GM19467 (cell line): ENCODE measurements around the gene SPATA9.

ENCODE experiments used
- ATAC-seq: cut with Tn5 transposase; IDR thresholded peaks from one replicate; pipeline ENCODE4 v1.9.1; 2021; ENCODE audit warnings: mild to moderate bottlenecking, moderate library complexity; ENCODE audit not compliant: unreplicated experiment

The SPATA9 gene, protein sequence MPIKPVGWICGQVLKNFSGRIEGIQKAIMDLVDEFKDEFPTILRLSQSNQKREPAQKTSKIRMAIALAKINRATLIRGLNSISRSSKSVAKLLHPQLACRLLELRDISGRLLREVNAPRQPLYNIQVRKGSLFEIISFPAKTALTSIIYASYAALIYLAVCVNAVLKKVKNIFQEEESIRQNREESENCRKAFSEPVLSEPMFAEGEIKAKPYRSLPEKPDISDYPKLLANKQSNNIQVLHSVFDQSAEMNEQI

GRCh38 chr5:95682891-95683290 is at the start of gene SPATA9:
SPATA9 (minus strand) TSS chr5:95682991; CDS start chr5:95682854, 137 bp downstream.
- no peak for ATAC-seq

GRCh38 chr5:95731571-95732554 is 49.1 kb upstream of the SPATA9 start:
- ATAC-seq: peak; percentile 20

DNA sequence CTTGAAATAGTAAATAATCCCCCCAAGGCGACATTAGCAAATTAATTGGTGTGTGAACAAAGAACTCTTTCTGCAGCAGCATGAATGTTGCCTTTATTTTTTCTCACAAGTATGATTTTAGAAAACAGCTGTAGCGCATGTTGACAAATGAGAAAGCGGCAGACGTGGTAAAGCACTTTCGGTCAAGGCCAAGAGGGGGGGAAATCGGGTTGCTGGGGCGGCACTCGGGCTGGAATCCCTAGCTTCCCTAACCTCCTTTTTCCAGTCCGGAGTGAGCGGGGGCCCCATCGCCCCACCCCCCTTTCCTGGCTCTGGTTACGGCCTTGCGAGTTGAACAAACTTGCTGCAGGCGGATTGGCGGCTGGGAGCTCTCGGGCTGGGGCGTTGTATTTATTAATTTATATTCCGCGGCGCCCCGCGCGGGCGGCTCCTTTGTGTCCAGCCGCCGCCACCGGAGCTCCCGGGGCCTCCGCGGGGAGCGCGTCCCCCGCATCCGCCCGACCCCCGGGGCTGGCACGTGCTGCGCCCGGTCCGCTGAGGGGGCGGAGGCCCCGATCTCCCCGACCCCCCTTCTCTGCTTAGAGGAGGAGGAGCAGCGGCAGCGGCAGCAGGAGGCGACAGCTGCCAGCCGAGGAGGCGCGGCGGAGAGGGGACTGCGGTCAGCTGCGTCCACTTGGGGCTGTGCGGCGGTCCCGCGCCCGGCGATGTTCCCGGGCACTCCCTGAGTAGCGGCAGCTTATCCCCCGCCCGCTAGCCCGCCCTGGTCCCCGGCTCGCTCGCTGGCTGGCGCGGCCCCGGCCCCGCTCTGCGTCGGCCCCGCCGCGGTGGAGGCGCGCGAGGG is 48.2 kb upstream of the SPATA9 start, which contains the start of gene RHOBTB3:
Gene RHOBTB3 (plus strand): TSS at position 607 of the 841 bp plus-strand sequence. CDS start 347 bp downstream, outside the sequence.
- peak; percentile 36 for ATAC-seq

DNA sequence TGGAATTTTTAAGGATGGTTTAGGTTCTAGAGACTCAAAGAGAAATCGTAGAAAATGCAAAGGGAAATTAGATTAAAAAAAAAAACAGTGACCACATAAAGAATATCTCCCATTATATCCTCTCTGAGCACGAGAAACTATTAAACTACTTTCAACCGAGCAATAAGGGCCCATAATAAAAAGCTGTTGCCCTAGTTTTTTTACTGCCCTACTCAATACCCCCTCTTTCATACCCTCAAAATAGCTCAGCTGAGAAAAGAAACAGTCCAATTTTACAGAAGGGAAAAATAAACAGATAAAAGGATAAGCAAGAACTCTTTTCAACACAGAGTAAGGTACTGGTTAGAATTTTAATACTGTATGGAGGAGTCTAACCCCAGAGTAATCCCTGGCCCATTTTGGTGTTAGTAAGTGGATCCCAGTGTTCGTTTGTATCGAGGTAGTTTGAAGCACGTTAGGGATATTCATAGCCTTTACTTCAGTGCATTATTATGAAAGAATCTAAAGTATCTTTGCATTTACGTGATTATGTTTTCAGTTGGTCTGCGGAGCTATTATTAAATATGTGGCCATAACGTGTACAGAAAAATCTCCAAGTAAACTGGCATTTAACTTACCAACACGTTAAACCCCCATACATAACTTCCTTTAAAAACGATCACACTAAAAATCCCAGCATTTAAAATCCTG is 47.4 kb upstream of the SPATA9 start:
- ATAC-seq: no peak

DNA sequence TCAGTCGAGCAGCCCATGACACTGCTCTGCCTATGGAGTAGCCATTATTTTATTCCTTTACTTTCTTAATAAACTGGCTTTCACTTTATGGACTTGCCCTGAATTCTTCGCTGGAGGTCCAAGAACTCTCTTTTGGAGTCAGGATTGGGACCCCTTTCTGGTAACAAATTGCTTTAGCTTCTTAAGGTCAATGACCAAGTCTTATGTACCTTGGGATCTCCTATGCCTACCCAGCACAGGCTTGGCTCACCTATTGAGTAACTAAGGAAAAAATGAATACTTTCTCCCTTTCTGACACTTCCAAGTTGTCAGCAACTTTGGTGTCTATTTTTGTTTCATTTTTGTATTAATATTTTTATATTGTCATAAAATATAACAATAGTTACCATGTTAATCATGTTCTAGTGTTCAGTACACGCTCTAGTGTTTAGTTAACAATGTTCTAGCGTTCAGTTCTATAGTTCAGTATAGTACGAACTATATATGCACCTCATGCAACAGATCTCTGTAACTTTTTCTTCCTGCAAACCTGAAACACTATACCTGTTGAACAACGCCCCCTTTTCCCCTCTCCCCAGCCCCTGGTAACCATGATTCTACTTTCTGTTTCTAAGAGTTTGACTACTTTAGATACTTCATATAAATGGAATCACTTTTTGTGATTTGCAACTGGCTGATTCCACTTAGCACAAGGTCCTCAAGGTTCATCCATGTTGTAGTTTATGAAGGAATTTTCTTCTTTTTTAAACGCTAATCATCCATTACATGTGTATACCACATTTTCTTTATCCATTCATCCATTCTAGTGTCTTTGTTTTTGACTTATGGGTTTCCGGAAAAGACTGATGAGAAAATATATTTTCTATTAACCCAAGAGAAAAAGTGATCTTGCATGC is 46.6 kb upstream of the SPATA9 start:
- ATAC-seq: no peak

- no peak for ATAC-seq
Observed at GRCh38 chr5:95728494-95729114, 45.8 kb upstream of the SPATA9 start.

DNA sequence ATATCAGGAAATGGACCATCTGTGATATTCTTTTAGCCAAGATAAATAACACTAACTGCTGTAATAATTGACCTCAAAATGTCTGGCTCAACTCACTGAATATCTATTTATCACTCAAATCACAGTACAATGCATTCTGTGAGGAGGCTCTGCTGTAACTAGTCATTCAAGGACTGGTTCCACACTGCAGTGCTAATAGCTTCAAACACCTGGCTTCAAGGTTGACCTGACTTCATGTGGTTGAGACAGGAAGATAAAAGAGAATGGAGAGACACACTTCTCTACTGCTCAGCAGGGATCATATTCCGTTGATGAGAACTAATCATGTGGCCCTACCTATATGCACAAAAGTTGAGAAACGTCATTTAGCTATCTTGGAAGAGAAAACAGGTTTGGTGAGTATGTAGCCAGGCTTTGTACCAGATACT is 45.0 kb upstream of the SPATA9 start:
- ATAC-seq: peak; percentile 36

DNA sequence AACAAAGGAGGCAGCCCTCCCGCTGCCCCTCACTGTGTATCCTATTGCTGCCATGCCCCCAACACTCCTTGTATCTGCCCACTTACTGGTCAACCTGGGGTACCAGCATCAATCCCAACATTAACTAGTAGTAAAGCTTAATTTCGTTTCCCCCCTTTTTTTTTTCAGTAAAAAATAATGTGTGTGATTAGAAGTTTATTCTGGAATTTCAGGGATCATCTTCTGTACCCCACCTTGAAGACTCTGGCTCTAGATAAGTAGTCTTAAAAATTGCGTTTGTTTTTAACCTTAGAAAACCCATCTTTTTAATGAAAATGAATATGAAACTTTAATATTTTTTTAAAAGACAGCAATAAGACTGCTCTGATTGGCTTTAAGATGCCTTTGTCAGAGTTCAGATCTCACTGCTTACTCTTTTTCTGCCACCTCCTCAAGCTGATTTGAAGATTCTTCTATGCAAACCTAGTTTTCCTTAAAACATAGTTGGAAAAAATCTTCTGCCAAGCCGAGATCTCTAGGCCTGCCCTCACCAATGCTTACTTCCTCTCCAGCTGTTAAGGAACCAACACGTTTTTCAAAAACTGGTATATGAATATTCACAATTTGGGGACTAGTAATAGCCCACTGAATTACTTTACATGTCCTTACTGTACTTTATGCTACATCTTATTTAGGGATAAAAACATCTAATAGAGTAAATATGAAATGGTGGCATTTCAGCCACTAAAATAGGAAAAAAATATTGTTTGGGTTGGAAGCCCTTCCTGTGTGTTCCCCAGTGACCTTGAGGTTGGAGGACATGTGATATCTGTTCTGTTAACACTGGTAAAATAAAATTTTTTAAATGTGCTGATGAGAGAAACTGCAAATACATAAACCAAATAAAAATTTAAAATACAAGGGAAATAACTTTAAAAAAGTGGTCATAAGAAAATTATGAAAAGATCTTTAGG is 44.3 kb upstream of the SPATA9 start:
- ATAC-seq: no peak

DNA sequence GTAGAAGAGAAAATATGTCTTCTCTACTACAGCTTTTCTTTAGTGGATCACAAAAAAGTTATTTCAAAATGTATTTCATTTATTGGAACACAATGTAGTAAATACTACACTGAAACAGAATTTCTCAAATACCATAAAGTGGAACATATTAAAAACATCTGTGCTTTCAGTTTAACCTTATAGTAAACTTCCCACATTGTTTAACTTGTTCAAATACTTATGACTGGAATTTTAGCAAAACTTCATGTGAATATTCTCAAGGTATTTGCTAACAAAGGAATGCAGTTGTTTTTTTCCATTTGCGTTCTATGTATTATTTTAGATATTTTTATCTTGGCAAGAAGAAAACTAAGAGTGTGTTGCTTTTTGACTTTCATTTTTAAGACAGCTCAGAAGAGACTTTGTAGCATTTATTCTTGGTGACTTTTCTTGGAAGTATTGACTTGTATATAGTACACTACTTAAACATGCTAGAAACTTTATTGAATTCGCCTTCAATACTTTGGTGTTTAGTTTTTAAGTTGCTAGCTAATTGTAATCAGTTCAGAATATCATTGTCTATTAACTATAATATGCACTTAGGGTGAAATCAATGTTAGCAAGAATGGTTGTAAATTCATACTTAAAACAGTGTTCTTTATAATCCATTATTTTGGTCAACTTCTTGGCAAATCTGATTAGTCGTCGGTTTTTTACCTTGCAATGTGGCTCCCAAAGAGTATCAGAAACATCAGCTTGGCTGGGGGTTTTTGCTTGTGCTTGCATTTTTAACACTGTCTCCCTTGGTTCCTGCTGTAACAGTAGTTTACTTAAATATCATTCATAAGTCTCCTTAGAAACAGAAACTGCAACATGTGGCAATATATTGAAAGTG is 43.4 kb upstream of the SPATA9 start:
- no peak for ATAC-seq

GRCh38 chr5:95725071-95725820 is 42.5 kb upstream of the SPATA9 start:
- no peak for ATAC-seq

DNA sequence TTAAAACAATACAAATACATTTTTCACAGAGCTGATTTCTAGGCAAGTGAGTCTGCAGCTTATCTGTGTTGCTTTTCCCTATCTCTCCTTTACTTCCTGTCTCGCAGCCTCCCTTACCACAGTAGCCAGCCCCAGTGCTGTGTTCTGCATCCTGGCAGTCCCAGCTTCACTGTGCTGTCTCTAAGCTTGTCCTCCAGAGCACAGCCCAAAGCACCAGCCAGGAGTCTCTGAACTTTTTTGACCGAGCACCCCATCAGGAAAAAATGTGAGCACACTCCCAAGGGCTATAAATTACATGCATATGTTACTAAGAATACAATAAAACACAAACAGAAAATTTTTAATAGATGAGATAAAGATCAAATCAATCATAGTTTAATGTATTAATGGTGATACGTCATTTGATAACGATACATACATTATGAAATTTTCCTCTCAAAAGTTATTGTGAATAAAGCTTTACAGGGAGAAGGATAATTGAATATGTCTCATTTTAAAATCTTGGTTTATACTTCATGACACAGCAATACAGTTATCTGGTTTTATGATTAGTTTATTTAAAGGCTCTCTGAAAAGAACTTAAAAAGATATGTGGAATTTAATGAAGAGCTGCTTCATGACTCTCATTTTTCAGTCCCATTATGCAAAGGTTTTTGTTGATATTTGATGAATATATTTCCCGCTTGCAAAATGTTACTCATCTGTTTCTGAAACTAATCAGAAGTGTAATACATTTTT is 41.0 kb upstream of the SPATA9 start:
- no peak for ATAC-seq

- ATAC-seq: no peak
Observed at GRCh38 chr5:95721582-95722295, 38.9 kb upstream of the SPATA9 start.

- no peak for ATAC-seq
Observed at GRCh38 chr5:95720094-95720786, 37.4 kb upstream of the SPATA9 start.

- ATAC-seq: no peak
Observed at GRCh38 chr5:95718738-95719137, 35.9 kb upstream of the SPATA9 start.
